GM19351 (cell line): ENCODE results near the gene SEC14L1.
A peak's percentile ranks its signal among the peaks of the same experiment; 100 is the strongest.
"Not testable (repeated sequence)": the region's sequence is repeated elsewhere in the genome, so short reads cannot be mapped to it uniquely, and the experiment has no call there.

Source experiments
- ATAC-seq: cut with Tn5 transposase; IDR thresholded peaks from one replicate; pipeline ENCODE4 v1.9.1; 2021; ENCODE audit warnings: mild to moderate bottlenecking, moderate library complexity; ENCODE audit not compliant: unreplicated experiment

The SEC14L1 gene

DNA sequence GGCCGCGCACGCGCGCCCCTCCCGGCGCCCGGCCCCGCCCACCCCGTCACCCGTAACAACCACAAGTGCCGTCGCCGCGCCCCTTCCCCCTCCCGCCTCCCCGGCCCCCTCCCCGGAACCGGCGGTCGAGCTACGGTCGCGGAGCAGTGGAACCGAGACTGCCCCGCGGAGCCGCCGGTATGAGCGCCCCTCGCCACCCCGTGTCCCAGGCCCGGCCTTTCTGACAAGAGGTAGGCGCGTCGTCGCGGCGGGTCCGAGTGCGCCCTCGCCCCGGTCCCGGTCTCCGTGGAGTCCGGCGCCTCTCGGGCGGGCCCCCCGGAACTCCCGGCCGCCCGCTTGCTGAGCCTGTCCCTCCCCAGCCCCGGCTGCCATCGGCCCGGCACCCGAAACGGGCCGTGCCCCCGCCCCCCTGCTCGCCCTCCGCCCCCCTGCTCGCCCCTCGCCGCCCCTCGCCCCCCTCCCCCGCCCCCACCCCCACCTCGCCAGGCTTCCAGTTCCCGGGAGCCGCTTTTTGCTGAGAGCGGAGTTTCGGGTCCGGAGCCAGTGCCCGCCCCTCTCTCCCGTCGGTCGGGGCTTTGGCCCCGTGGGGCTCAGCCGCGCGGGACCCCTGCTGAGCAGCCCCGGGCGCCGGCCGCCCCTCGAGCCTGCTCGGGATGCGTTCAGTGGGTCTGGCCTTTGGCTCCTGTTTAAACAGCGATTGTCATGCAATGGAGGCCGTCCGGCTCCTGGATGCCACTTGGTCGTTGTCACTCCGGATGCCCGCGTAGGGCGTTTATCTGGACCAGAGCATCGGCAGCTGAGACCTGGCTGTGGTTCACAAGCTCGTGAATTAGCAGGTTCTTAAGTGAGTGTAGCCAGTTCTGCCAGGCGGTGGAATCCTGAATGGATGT, at the start of gene SEC14L1:
TSS of gene SEC14L1 (plus strand) at position 92 of the 890 bp plus-strand sequence. CDS start 2,628 bp downstream, outside the sequence.
- ATAC-seq: peak; percentile 26

GRCh38 chr17:77092025-77092424, 48.7 kb upstream of the SEC14L1 start:
- no peak for ATAC-seq

- ATAC-seq: no peak
These were observed 45.3 kb upstream of the SEC14L1 start for GRCh38 chr17:77095461-77095860.

DNA sequence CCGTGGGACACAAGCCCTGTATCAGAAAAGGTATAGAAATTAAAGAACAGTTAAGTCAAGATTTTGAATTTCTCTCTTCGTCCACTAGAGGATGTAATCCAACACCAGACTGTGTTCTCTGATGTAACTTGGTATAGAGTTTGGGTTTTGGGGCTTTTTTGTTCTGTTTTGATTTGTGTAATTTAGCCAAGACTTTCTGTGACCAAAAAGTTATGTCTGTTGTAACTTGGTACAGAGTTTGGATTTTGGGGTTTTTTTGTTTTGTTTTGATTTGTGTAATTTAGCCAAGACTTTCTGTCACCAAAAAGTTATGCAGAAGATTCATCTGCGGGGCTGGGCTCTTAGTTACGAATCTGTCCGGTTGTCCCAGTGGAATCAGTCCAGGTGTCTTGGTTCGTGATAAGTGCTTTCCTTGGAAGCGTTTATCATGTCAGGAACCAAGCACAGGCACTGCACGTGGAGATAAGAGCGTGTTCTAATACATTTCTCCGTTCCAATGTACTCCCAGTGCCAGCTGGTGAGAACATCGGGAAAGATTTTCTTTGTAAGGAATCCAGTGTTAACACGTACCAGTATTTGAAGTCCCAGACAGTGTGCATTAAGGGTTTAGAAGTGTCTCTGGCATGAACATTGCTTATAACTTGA, 44.1 kb upstream of the SEC14L1 start:
- no peak for ATAC-seq

DNA sequence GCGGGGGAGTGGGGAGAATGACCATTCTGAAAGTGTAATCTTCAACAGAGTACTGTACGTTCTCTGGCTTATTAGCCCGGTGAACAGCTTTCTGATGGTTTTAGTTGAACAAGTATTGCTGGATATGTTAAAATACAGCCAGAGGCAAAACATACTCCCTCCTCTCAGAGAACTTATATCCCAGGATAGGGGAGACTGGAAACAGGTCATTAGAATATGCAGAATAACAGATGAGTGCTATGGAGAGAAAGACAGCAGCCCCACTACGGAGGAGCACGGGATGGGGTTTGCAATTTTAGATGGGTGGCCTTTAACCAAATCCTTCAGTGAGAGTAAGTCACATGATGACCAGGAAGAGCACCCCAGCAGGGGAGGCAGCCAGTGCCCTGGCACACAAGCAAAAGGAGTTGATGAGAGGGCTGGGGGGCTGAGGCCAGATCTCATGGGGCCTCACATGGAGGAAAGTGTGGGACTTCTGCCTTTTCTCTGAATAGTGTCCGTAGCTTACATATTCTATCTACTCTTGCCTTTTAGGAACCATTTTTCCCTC, 43.1 kb upstream of the SEC14L1 start:
- ATAC-seq: no peak

DNA sequence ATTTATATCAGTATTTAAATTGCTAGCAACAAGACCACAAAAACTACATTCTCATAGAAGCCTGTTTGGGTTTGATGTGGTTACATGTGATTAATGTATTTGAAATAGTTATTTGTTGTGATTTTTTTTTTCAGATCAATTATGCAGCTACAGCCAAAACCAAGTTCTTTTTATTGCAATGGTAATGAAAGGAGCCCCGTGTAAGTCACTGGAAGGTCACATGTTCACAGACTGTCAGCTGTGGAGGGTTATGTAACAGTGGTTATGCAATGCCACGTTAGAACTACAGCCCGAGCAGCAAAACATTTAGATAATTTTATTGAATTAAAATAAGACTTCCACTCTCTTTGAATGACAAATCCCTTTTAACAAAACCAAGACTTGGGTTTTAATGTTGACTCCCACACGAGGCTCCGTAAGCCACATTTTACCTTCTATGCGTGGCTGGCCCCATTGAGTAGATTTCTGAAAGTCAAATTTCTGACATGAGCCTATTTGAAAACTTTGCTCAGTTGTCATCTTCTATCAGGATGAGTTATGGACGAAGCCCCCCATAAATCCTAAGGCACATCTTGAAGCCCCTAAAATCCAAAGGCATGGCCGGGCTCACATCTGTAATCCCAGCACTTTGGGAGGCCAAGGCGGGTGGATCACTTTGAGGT, 41.8 kb upstream of the SEC14L1 start:
- ATAC-seq: no peak

DNA sequence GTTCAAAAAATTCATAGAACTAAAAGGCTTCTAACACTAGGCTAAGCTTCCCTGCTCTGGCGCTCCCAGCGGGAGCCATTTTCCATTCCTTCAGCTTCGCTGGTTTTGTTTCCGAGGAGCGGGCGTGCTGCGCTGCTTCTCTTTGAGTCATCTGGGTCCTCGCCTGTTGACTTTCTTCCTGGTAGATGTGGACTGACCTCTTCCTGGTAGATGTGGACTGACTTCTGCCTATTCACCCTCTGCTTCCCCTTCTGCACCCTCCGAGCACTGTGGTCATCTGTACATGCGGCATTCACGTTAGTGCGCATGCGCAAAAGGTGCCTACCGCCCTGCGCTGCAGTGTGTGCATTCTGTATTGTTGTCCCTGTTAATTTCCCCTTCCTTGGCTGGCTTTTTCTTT, 40.8 kb upstream of the SEC14L1 start:
- ATAC-seq: no peak

DNA sequence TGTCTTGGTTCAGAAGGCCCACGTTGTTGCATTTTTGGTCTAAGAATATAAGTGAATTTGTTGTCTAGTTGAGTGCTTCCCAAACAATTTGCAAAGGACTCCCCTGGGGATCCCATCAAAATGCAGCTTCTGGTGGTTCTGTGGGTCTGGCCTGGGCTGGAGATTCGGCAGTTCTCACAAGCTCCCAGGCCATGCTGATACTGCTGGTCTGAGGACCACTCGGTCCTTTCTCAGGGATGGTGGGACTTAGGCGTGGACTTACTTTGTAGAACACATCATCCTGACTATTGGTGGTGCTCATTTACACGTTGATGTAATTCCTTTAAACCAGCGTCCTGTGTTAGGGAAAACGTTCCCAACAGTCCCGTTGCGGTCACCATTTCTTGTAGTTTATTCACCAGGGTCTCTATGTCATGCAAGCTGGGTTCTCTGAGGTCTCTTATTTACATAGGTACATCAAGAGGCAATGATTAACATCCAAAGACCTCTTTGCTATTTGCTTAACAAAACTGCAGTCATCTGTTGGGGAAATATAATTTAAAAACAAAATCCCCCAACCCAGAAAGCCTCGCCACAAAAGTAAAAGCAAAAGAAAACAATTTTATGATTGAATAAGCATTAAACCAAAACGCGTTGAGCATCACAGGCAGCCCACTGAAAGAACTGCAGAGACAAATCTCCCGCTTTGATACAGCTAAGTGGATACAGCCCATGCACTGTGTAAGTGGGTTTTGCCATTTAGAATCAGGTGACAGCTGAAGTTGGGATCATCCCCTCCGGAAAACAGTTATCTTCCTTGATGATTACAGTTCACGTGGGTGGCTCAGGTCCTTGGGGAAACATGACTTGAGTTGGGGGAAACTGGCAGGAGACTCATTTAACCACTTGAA, 39.0 kb upstream of the SEC14L1 start:
- ATAC-seq: no peak

DNA sequence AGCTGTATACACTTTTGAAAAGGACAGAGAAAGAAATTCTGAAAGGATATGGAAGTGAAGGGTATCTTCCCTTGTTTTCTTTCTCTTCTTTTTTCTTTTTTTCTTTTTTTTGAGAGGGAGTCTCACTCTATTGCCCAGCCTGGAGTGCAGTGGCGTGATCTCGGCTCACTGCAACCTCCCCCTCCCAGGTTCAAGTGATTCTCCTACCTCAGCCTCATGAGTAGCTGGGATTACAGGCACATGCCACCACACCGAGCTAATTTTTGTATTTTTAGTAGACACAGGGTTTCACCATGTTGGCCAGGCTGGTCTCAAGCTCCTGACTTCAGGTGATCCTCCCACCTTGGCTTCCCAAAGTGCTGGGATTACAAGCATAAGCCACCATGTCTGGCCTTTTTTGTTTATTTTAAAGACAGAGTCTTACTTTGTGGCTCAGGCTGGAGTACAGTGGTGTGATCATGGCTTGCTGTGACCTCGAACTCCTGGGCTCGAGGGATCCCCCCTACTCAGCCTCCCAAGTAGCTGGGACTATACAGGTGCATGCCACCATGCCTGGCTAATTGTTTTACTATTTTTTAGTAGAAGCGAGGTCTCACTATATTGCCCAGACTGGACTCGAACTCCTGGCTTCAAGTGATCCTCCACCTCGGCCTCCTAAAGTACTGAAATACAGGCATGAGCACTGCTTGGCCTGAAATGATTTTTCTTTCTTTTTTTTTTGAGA, 38.2 kb upstream of the SEC14L1 start:
- not testable (repeated sequence) for ATAC-seq

GRCh38 chr17:77105706-77106105, 35.1 kb upstream of the SEC14L1 start:
- no peak for ATAC-seq

DNA sequence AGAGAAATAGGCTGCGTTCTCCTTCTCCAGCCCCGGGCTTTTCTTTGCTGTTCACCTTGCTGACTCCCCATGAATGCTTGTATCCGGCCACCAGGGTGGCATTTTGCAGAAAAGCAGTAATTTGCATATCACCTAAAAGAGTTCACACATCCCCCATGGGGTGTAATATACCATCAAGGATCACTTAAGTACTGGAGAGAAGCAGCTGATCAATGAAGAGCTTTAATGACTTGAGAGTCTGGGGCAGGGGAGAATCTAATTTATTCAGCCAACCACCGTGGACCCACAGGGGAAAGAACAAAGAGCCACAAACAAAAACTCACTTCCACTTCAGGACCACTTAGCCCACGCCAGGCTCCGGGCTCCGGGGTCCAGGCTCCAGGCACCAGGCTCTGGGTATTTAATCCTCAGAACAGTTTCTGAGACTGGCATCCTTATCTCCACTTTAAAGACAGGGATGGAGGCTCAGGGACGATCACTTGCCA, 33.9 kb upstream of the SEC14L1 start:
- no peak for ATAC-seq

DNA sequence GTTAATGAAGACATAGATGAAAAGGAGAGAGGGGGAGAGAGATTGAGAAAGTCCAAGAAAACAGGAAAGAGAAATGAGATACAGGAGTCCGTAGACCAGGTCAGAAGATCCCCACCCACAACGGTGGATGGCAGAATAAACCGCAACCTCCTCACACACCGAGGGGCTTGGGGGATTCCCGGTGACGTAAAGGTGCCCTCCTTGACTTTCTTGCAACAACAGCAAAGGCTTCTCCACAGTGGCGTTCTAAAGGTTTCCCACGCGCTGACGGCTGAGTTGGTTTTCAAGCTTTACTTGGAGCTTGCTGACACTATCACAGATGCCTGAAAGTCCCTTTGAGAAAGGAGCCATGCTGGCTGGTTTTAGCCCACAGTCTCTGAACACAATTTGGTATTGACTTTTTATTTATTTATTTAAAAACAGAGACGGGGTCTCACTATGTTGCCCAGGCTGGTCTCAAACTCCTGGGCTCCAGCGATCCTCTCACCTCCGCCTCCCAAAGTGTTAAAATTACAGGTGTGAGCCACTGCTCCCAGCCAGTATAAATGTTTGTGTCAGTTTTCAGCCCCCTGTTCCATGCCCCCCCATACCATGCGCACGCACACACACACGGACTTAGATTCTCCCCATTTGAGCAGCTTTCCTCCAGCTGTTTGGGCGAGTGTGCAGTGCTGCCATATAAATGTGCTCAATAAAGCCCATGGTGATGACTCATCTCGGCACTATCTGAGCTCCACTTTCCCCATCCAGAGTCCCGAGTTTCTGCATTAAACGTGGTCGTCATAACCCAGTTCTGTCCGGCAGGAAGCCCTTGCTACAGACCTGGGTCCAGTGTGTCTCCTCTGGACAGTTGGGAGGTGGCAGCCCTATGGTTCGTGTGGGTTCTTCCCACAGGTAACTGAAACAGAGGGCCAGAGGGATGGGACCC, 33.0 kb upstream of the SEC14L1 start:
- ATAC-seq: no peak

DNA sequence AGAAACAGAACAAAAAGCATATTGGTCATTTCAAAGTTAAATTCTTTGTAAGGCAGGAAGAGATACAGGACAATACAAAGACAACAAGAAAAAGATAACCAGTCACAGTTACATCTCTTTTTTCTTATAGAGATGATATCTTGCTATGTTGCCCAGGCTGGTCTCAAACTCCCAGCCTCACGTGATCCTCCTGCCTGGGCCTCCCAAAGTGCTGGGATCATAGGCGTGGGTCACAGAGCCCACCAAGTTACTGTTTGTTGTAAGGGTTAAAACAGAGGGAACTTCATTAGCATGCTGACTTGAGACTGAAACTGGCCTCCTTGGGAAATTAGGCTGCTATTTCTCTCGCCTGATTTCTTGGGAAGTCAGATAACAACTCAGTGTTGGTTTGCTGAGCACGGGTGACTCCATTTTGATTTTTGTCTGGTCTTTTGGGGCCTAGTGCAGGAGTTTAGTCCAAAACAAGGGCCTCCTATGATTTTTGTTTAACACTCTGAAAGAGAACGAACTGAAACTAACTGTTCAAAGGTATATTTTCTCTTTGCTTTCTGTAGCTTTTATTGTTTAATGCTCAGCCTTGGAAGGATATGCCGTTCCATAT, 31.5 kb upstream of the SEC14L1 start:
- no peak for ATAC-seq

- no peak for ATAC-seq
These were observed 30.9 kb upstream of the SEC14L1 start for GRCh38 chr17:77109764-77110359.

GRCh38 chr17:77111165-77111933, 29.4 kb upstream of the SEC14L1 start:
- ATAC-seq: not testable (repeated sequence)

- no peak for ATAC-seq
These were observed 28.9 kb upstream of the SEC14L1 start for GRCh38 chr17:77111934-77112296.

GRCh38 chr17:77115510-77115909, 25.3 kb upstream of the SEC14L1 start:
- ATAC-seq: no peak
